GM13977 (cell line): ENCODE data around the gene ARFIP2.

Source experiments
- DNase-seq: peaks from one replicate; pipeline ENCODE4 v3.0.0; 2012; ENCODE audit warnings: low spot score
- CTCF ChIP-seq: IDR thresholded peaks from 2 replicates; pipeline ENCODE4 v1.5.1; 2012; ENCODE audit warnings: mild to moderate bottlenecking, control low read depth; ENCODE audit not compliant: insufficient read depth; ENCODE audit errors: extremely low read depth, missing control alignments
- in situ Hi-C: fragments of 300-500 bp; cut with MboI; formaldehyde crosslinking; loops from one replicate; pipeline ENCODE4 v1.12.0; 2022; ENCODE audit warnings: low sequenced_read_pairs, low pct_unique_long_range_greater_than_20kb, mixed read lengths, inconsistent platforms; ENCODE audit not compliant: unreplicated experiment

Gene ARFIP2

GRCh38 chr11:6497069-6497839 lies 16.1 kb upstream of the ARFIP2 start, which contains the start of gene DNHD1:
Gene DNHD1 (plus strand): TSS chr11:6497280. CDS start chr11:6498216, 936 bp downstream.
- no peak for TF ChIP-seq CTCF
- no peak for DNase-seq
- in situ Hi-C loops = no loop called here

- DNase-seq = no peak
- TF ChIP-seq CTCF = no peak
- in situ Hi-C loops = no loop called here
Measured at GRCh38 chr11:6489306-6489705, 8.2 kb upstream of the ARFIP2 start.

DNA sequence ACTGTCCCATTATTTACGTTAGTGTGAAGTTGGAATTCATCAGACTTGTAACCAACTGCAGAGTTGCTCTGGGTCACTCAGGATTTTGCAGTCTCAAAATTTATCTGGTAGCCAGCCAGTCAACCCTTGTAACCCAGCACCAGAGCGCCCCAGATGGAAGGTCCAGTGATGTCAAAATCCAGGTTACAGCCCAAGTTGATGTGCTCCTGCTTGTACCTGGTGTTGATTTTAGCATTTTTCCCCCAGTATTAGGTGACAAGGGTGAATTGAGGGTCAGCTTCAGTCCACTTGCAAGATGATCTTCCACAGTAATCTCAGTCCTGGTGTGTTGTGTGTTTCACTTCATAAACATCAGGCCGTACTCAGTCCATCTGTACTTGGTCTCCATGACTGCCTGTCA lies 7.7 kb upstream of the ARFIP2 start:
- in situ Hi-C loops = no loop called here
- no peak for TF ChIP-seq CTCF
- DNase-seq = no peak

- in situ Hi-C loops = no loop called here
- DNase-seq = no peak
- no peak for TF ChIP-seq CTCF
Measured at GRCh38 chr11:6488342-6488741, 7.2 kb upstream of the ARFIP2 start.

DNA sequence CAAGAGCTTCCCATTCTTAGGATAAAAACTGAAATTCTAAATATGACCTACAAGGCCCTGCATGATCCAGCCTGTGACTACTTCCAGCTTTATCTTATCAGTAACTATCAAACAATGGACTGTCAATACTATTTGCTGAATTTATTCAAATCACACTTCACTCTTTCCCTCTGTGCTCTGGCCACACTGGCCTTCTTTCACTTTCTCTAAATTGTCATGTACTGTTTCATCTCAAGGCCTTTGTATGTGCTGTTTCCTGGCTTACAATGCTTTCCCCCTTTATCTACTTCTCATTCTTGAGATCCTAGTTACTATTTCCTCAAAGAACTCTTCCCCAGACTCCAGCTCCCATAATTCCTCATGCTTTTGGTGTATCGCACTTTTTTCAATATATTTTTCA lies 5.8 kb upstream of the ARFIP2 start:
- TF ChIP-seq CTCF = no peak
- in situ Hi-C loops = no loop called here
- no peak for DNase-seq

DNA sequence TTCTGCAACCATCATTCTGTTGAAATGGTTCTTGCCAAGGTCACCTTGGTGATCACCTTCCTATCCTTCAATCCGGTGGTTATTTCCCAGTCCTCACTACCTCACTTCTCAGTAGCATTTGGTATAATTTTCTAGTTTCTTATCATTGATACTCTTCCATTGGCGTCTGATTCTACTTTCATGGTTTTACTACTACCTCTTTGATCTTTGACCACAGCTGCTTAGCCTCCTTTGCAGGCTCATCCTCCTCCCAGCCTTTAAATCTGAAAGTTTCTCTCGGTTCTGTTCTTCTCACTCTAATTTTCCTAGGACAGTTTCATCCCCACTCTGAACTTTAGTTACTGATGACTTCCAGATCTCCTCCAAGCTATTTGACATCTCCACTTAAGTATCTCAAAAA lies 5.1 kb upstream of the ARFIP2 start:
- no peak for TF ChIP-seq CTCF
- in situ Hi-C loops = no loop called here

More for the DNA sequence above, 5.1 kb upstream of the ARFIP2 start:
- no peak for DNase-seq
